HFFc6 (cell line): ENCODE data around the gene PHF21A. TPM values are rescaled to one million over a fixed set of nuclear protein-coding genes. Genes with fewer than 3 reads are reported as not detected.

Experiments used
- DNase-seq: peaks from one replicate; pipeline ENCODE4 v3.0.0-alpha.2; 2018
- H3K27ac Mint-ChIP-seq: 2 replicates; pipeline ENCODE4 v1.8.0; 2020; ENCODE audit warnings: mild to moderate bottlenecking, mixed read lengths
- H3K27me3 Mint-ChIP-seq: 2 replicates; pipeline ENCODE4 v1.8.0; 2021; ENCODE audit warnings: mild to moderate bottlenecking, moderate library complexity, mixed read lengths; ENCODE audit not compliant: insufficient read depth
- H3K36me3 Mint-ChIP-seq: 2 replicates; pipeline ENCODE4 v1.8.0; 2021; ENCODE audit warnings: low read depth, mixed read lengths
- H3K4me1 Mint-ChIP-seq: 2 replicates; pipeline ENCODE4 v1.8.0; 2020; ENCODE audit warnings: low read depth, mixed read lengths
- H3K4me3 Mint-ChIP-seq: 2 replicates; pipeline ENCODE4 v1.8.0; 2020; ENCODE audit warnings: mild to moderate bottlenecking, moderate library complexity, mixed read lengths
- H3K9me3 Mint-ChIP-seq: 2 replicates; pipeline ENCODE4 v1.8.0; 2020; ENCODE audit warnings: mild to moderate bottlenecking, mixed read lengths
- CTCF ChIP-seq: fragments of 200-600 bp; sonication (generic); IDR thresholded peaks from 2 replicates; pipeline ENCODE4 v1.5.0; 2021; ENCODE audit warnings: antibody characterized with exemption, mild to moderate bottlenecking
- total RNA-seq, 6 experiments: library from RNA; stranded (reverse); fragmentation: NEBNext Ultra II Directional; extraction: Animal tissue kit (Norgen Biotek cat#: 25700); gene quantifications; 2 replicates in 1 of 6; 3 replicates in 5 of 6; pipeline ENCODE4 v1.2.3, GENCODE V29; 2021

PHF21A gene
- total RNA-seq, 6 experiments from 2014 or later = 25.5 to 32.4 (median 26.2) TPM

- peak; percentile 97 for TF ChIP-seq CTCF
- H3K4me3 Mint-ChIP-seq = no peak overlapping the region
- H3K4me1 Mint-ChIP-seq = peaks cover 7% of the 10 kb centered on the region
- no peak overlapping the region for H3K27ac Mint-ChIP-seq
- peak; percentile 68 for DNase-seq
- no peaks in the 10 kb centered on the region for H3K9me3 Mint-ChIP-seq
- no peaks in the 10 kb centered on the region; the same call in 1 of the 2 replicates for H3K36me3 Mint-ChIP-seq
- 0 out of 2 replicates have a peak, but pooled peaks cover 2% of the 10 kb centered on the region for H3K27me3 Mint-ChIP-seq
Observed at GRCh38 chr11:45964911-45965389, 156.3 kb downstream of the PHF21A start.

- Mint-ChIP-seq H3K9me3 (no peaks in the 10 kb centered on the region), H3K36me3 (peaks cover 4% of the 10 kb centered on the region; the same call in 1 of the 2 replicates), H3K4me3 (no peak overlapping the region), H3K4me1 (peaks cover 14% of the 10 kb centered on the region), H3K27ac (no peak overlapping the region), H3K27me3 (peaks cover 2% of the 10 kb centered on the region; the same call in 1 of the 2 replicates)
- no peak for TF ChIP-seq CTCF
- no peak for DNase-seq
Observed at GRCh38 chr11:45961751-45962240, 159.5 kb downstream of the PHF21A start.

- peak overlapping the region; percentile 55 for H3K27ac Mint-ChIP-seq
- peaks cover 6% of the 10 kb centered on the region for H3K36me3 Mint-ChIP-seq
- H3K4me1 Mint-ChIP-seq = peaks cover 14% of the 10 kb centered on the region
- H3K9me3 Mint-ChIP-seq = no peaks in the 10 kb centered on the region
- no peak for TF ChIP-seq CTCF
- no peak overlapping the region for H3K4me3 Mint-ChIP-seq
- peaks cover 2% of the 10 kb centered on the region; the same call in 1 of the 2 replicates for H3K27me3 Mint-ChIP-seq
- no peak for DNase-seq
Observed at GRCh38 chr11:45960387-45961095, 160.7 kb downstream of the PHF21A start.

- no peaks in the 10 kb centered on the region for H3K9me3 Mint-ChIP-seq
- no peak overlapping the region for H3K4me3 Mint-ChIP-seq
- peak; percentile 62 for DNase-seq
- peak overlapping the region; percentile 55 for H3K27ac Mint-ChIP-seq
- H3K36me3 Mint-ChIP-seq = peaks cover 12% of the 10 kb centered on the region
- H3K4me1 Mint-ChIP-seq = peaks cover 14% of the 10 kb centered on the region
- no peak for TF ChIP-seq CTCF
- peaks cover 2% of the 10 kb centered on the region; the same call in 1 of the 2 replicates for H3K27me3 Mint-ChIP-seq
Observed at GRCh38 chr11:45959851-45960250, 161.4 kb downstream of the PHF21A start.

GRCh38 chr11:45949992-45950407, 171.3 kb downstream of the PHF21A start:
- no peak for TF ChIP-seq CTCF
- DNase-seq = no peak
- Mint-ChIP-seq H3K36me3 (peaks cover 38% of the 10 kb centered on the region), H3K9me3 (no peaks in the 10 kb centered on the region), H3K27me3 (no peaks in the 10 kb centered on the region; the same call in 1 of the 2 replicates), H3K27ac (no peak overlapping the region), H3K4me3 (no peak overlapping the region), H3K4me1 (no peaks in the 10 kb centered on the region)
